ENCODE measurements around the gene RABGAP1L.

The RABGAP1L gene

DNA sequence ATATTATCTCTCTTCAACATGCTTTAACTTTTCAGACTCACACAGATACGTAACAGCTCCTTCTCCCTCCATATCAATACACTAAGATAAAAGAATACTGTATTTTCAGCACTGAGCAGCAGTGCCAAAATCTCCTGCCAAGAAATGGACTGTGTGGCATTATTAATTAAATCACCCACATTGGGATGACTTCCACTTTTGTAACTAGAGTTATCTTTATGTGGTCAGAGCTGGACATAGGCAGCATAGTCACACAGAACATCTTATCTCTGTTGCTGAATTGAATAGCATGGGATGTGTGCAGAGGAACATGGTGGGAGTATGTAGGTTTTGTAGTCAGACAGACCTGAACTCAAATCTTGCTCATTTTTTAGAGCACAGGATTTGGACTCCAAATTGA is 799.1 kb downstream of the RABGAP1L start:
- DNase-seq (ENCODE audit: low read depth in 2 of 2), result no peak

DNA sequence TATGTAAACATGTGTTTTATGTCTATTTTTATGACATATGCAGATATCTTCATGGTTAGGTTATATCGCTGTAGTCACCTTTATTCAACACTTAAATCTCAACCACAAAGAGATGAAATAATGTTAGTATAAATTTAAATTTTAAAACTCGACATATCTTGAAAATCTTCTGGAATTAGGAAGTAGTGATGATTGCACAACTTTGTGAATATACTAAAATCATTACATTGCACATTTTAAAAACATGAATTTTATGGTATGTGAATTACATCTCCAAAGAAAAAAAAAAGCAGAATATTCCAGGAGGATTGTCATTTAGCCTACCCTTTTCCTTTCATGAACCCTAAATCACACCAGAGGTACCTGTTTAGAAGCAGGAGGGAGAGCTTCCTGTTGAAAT is 801.0 kb downstream of the RABGAP1L start:
- DNase-seq (ENCODE audit: low read depth in 2 of 2), result no peak

DNA sequence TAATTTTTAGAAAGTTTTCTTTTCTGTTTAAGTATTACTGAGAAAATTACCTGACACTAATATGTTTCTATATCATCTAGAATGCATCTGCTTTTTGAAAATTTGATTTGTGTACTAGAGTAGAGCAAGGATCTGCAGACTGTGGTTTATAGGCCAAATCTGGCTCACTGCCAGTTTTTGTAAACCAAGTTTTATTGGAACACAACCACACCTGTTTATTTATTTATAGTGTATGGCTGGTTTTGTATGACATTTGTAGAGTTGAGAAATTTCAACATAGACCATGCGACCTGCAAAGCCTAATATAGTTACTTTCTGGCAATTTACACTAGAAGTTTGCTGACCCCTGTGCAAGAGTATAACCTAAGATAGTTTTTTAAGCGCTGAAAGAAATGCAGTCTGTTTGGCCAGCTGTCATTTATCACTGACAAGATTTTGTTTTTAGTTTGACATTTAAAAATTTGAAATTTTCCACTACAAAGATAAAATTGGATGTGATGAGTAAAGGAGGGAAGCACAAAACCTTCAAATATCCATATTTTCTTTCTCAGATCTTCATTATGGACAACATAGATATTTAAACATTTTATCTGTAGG is 804.3 kb downstream of the RABGAP1L start:
- no peak for DNase-seq (ENCODE audit: low read depth in 2 of 2)

DNA sequence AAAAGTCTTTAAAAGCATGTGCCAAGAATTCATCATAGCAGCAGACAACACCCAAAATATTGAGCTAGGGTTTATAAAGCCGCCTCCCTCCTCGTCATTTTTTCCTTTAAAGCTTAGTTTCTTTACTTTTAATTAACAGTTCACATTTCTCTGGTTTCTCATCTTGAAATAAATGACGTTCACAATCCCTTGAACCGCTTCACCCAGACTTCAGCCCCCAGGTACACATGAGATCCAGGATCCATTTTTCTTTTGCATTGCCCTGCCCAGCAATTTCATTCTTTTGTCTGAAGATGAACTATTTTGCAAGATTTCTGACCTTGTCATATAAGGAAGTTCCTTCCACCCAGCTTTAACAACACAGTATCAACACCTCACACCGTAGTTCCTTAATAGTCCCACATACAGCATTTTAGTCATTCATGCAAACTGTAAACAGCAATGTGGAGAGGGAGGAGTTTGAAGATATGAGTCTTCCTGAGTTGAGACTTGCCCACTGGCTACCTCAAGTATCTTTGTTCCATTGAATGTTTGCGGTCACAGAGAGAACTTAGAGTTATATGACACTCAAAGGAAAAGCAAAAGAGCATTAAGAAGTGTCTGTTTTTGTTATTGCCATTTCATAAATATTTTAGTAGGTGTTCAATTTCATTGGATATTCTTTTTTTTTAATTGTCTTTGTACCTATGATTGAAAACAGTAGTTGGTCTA is 805.1 kb downstream of the RABGAP1L start:
- no peak for DNase-seq (ENCODE audit: low read depth in 2 of 2)

DNA sequence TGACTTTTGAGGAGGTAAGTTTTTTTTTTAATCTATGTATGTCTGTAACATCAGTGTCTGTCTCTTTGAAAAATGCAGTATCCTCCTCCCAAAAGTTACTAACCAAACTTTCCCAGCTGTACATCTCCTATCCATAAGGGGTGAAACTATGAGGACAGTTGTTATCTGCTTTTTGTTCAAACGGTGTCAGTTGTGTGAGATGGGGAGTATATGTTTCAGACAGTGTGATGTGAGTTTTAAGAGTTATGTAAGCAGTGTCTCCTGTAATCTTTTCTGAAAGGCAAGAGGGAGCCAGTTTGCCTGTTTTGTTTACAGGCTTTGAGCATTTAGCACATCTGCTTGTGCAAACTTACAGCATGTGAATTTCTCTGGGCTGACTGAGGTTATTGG is 805.6 kb downstream of the RABGAP1L start:
- DNase-seq (ENCODE audit: low read depth in 2 of 2), result no peak

DNA sequence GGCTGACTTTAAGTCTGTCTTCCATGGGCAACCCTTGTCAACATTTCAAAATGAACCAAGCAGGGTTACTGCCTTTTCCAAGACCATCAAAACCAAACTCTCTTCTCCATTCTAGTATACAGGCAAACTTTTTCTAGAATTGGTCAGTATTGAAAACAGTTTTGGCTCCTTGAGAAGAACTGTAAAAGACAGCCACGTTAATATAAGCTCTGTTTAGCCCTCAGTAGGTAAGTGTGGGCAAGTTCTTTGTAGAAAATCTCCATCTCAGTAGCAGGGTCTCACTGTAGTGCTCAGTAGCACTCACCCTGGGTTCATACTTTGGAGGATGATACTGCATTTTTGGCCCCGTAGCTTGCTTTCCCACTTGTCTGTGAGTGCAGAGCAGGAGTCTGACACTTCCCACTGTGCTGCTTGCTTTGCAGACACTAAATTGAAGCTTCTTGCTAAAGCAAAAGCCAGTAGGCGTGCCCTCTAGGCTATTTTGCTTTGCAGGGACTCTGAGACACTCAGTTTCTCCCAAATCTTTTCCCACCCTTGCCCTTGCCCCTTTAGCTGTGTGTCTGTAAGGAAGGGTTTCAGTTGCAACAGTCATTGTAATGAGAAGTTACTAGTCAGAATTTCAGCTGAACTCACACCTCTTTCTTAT is 806.2 kb downstream of the RABGAP1L start:
- DNase-seq (ENCODE audit: low read depth in 2 of 2), result no peak

DNA sequence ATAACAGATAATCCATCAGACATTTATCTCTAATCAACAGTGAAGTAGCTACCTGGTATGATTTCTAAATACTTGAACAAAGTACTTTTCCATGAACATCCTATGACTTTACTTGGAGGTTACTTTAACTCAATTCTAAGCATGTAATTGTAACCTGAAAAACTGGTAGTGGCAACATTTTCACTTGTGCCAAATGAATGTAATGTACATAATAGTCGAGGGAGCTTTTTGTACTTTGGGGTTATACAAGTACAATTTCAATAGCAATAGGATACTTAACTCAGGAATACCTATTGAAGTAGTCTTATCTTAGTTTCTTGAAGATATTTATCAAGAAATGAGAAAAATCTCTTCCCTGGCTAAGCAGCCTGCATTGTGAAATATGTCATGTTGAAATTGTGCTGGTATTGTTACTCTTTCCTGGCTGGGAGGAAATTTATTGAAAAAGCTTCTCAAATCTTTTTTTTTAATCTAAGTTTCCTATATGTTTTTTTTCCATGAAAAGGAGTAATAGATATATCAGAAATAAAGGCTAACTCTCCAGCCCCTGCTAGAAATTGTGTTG is 806.8 kb downstream of the RABGAP1L start:
- DNase-seq (ENCODE audit: low read depth in 2 of 2), result no peak

DNA sequence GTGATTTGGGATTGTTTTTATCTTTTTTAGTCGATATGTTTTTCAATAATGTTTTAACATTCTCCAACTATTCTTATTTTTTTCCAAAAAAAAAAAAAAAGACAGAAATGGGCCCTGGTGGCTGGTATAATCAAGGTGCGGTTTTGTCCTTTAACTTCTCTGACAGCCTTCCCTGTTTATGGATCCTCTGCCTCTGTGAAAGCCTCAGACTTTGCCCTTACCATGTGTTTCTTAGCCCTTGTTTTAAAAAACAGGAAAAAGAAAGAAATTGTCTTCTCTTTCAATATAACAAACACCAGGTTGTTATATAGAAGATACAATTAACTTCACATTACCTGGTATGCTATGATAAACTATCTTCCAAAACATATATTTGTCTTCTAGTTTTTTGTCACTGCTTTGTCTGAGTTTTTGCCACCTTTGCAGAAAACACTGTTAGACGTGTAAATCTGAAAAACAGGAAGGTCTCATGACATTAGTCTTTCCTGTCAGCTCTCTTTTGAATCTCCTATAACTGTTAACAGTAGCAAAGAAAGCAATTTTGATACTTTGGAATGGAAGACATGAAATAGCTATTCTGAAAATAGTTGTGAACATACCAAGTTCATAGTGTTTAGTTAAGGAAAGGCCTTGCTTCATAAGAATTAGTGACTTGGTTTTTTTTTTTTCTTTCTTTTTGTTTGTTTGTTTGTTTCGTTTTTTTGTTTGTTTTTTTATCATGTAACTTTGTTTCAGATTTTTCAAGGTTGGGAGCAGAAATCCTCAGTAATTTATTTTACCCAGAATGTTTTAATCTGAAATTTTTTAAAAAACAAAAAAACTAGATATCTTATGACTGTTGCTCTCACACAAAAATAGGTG is 808.8 kb downstream of the RABGAP1L start:
- no peak for DNase-seq (ENCODE audit: low read depth in 2 of 2)

DNA sequence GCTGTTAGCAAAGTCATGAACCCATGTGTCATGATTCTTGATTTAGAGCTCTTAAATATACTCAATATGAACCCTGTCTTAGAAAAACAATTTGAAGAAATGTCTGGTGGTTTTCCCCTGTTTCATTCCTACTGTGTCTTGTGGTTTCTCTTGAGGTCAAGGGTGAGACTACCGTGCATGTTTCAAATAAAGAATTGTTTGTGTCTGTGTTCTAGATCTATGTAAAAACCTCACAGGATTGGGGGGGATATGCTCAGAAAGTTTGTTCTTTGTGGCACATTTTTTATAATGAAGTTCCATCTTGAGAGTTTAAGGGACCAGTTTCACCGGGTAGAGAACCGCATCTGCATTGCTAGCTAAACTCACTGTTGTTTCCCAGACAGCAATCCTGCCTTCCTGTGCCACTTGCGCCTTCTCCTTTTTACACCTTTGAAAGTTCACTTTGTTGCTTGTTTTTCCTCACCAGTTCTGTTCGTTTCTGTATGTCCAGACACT is 809.5 kb downstream of the RABGAP1L start:
- DNase-seq (ENCODE audit: low read depth in 2 of 2), result no peak

DNA sequence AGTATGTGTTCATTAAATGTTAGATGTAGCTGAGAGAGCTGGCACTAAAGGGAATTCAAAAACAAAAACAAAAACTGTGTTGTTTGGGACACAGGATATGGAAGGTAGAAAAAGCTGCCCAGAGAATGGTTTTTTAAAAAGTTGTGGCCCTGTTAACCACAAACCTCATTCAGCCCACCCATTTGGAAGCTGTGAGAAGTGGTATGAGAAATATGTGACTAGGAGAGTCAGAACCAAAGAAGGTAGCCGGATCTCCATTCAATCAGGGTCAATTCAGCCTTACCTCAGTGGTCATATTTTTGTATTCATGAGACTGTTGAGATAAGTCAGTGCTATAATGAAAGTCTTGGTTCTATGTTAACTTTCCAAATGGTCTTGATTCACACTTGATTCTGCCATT is 810.7 kb downstream of the RABGAP1L start:
- DNase-seq (ENCODE audit: low read depth in 2 of 2), result no peak

DNA sequence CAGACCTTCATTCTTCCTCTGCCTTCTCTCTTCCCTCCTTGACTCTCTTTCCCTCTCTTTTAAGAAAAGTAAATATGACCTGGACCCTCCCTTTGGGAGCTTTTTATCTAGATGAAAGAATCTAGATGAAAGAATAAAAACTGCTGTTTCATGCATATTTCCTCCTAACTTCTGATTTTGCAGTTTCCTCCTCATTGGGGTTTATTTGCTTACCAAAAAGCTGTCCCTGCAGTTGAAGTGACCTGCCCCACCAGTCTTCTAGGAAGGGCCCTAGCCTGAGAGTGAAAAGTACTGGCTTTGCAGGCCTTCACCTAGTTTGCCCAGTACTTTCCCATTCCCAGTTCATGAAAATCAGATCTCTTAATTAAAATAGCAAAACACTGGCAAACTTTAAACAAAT is 812.1 kb downstream of the RABGAP1L start:
- DNase-seq (ENCODE audit: low read depth in 2 of 2), result no peak

DNA sequence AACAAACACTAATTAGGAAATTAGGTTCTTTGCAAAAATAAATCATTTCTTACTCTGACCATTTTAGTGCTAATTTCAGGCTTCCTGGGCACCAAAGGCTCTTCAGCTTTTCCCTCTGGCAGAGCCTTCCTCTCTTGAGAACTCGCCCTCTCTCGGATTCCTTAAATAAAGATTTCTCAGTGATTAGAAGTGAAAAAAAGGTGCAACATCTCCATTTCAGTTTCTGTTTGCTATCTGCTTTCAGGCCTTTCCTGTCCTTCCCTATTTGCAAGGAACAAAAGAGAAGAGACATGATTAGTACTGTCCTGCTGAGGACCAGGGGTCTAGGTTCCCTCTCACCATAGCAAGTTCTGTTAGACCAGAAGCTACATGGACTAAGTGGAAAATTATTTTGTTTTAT is 812.6 kb downstream of the RABGAP1L start:
- no peak for DNase-seq (ENCODE audit: low read depth in 2 of 2)

DNA sequence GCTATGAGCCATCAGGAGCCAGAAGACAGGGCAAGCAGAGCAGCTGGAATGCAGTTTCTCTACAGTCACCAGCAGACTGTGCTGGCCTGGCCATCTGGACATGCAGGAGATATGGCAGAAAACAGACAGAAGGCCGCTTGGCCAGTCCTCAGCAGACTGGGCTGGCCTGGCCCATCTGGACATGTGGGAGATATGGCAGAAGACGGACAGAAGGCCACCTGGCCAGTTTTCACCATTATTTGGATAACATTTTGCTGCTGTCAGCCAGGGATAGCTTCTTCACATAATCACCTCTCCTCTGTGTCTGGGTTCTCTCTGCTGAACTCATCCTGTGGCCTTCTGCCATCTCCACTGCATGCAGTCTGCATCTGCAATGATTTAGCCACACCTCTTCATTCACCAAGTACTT is 815.4 kb downstream of the RABGAP1L start:
- DNase-seq (ENCODE audit: low read depth in 2 of 2), result no peak

DNA sequence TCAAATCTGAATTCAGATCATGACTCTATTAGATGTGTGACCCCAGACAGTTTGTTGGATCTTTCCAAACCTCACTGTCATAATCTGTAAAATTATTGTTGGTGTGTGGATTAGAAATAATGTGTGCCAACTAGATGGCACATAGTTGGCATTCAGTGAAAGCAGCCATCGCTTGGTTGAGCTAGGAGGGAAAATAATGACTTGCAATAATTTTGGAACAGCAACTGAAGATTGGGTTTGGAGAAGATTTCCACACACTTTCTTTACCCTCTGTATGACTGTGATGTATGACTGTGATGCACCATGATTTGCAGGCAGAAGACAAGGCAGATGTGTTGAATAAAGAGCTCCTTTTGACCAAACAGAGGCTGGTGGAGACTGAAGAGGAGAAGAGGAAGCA is 816.4 kb downstream of the RABGAP1L start:
- DNase-seq (ENCODE audit: low read depth in 2 of 2), result no peak

DNA sequence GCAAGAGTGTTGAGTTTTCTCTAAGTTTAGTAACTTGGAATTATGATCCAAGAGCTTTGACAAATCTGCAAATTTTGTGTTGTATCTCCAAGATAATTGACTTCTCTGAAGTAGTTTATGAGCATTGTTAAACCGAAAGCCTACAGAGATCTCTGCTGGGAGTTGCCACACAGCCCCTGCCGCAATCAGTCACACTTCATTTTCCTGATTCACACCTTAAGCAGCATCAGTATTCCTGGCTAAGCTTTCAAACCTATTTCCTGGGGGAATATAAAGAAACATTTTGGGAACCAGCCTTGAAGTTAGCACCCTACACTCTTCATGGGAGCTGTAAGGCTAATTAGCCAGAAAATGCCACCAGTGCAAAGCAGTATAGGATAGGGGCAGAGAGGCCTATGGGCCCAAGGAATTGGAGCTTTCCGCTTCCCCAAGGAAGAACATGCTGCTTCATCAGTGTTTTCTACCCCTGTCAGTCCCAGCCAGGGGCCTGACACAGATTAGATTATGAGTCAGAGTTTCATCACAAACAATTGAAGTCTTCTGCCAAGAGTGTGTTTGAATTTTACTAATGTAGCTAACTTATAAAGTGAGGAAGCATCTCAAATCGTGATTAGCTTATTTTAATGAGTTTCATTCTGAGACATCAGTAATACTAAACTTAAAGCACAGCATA is 817.3 kb downstream of the RABGAP1L start:
- DNase-seq (ENCODE audit: low read depth in 2 of 2), result no peak

DNA sequence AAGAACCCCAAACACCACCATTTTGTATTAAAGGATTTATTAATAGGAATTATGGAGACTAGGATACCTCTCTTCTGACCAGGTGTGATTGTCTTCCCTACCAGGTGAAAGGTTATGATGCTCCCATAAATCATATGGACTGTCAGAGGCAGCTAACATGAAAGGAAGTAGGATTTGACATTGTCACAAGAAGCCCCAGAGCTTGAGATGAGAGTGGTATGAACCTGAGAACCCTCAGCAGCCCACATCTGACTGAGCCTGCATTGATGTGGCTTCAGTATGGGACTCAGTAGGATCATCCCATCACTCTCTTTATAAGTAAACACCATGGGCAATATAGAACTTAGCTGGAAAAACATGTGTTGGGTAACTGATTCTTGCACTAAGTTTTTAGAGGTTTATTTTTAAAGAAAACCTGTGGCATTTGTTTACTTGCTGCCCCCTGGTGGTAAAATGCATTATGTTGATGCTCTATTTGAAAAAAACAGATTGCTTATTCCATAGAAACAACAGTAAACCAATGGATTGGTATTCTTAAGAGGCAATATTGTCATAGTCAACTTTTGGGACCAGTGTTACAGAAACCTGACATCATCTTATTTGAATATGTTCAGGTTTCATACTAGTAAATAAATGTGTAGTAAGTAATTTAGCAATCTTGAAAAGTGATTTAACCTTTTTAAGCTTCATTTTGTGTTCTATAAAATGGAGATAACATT is 823.8 kb downstream of the RABGAP1L start:
- no peak for DNase-seq (ENCODE audit: low read depth in 2 of 2)

DNA sequence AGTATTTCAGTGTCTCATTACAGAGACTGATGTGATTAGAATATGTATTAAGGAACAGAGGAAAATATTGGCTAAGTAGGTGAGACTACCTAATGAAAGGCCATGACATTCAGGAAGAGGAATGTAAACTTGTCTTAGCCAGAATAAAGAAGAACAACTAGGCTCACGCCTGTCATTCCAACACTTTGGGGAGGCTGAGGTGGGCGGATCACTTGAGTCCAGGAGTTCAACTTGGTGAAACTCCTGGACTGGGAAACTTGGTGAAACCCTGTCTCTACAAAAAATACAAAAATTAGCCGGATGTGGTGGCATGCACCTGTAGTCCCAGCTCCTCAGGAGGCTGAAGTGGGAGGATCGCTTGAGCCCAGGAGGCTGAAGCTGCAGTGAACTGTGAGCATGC is 825.6 kb downstream of the RABGAP1L start:
- DNase-seq (ENCODE audit: low read depth in 2 of 2), result no peak

DNA sequence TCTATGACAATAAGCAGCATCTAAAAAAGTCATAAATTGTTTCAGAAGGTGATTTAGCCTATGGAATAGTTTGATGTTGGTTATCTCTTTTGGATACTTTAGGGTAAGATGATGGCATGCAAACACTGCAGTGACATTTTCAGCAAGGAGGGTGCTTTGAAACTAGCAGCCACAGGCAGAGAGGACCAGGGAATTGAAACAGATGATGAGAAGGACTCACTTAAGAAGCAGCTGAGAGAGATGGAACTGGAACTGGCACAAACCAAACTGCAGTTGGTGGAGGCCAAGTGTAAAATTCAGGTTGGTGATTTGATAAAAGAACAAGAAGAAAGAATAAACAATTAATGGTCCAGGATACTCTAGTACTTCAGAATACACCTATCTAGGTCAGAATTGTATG is 829.2 kb downstream of the RABGAP1L start:
- DNase-seq (ENCODE audit: low read depth in 2 of 2), result no peak

DNA sequence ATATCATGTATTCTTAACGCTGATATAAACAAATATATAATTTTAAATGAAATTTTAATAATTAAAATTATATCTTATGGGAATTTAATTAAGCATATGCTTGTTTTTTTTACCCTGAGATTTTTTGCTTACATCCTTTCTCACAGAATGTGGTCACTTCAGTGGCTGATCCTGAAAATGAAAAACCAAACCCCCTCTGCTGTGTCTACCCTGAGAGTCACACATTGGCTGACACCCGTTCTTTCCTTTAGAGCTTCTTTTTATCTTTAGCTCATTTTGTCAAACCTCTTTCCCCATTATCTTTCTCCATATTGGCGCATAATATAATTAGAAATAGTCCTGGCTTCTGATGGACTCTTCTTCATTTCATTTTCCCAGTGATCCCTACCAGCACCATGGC is 829.7 kb downstream of the RABGAP1L start:
- no peak for DNase-seq (ENCODE audit: low read depth in 2 of 2)

DNA sequence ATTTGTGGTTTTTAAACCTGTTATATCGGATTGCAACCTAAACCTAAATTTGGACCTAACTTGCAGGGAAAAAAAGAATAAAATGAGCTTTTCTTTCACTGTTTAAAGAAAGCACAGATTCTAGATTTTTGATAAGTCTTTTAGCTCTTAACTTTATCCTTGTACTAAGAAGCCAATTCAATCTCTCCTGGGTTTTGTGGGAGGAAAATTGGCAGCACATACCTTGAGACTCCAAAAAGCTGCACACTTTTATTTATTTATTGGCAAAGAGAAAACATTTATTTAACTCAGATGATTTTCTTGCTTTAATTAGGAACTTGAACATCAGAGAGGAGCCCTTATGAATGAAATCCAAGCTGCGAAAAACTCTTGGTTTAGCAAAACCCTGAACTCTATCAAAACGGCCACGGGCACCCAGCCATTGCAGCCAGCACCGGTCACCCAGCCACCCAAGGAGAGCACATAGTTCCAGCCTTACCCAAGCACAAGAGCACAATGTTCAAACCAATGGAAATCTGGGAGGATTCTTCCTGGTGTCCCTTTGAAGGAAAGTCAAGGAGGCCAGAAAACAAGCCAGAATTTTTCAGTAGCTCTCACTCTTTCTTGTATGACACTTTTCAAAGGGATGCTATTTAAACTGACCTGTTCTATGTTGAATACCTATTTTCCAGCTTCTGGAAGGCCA is 830.4 kb downstream of the RABGAP1L start:
- no peak for DNase-seq (ENCODE audit: low read depth in 2 of 2)

All from stimulated activated CD8-positive, alpha-beta memory T cell treated with anti-CD3 and anti-CD28 coated beads, Interleukin-2, amount 100 ng/mL, for 48 hours (primary cell).